H1 (cell line): ENCODE results near the gene TCF4.

Source experiments
- BCL11A ChIP-seq, 2 experiments: IDR thresholded peaks; one replicate each; pipeline ENCODE4 v1.6.1; 2011; ENCODE audit warnings: low read depth in 2 of 2, low read length in 2 of 2, mild to moderate bottlenecking in 2 of 2
- BRCA1 ChIP-seq: IDR thresholded peaks from 2 replicates; pipeline ENCODE4 v1.6.1; 2012; ENCODE audit warnings: low read depth, low read length, improper control_type of control experiment
- CBX8 ChIP-seq: fragments of 300-800, 300-1000 bp; sonication (generic); IDR thresholded peaks from 2 replicates; pipeline ENCODE4 v1.7.1; 2016; ENCODE audit warnings: low read depth, low read length, borderline replicate concordance
- CHD1 ChIP-seq: IDR thresholded peaks from 2 replicates; pipeline ENCODE4 v1.6.1; 2012; ENCODE audit warnings: low read depth, low read length, improper control_type of control experiment
- CHD7 ChIP-seq: fragments of 300-600 bp; sonication (generic); IDR thresholded peaks from 2 replicates; pipeline ENCODE4 v1.7.1; 2012; ENCODE audit warnings: low read length, moderate library complexity, mild to moderate bottlenecking, inconsistent platforms; ENCODE audit not compliant: insufficient replicate concordance
- EP300 ChIP-seq, 2 experiments: IDR thresholded peaks; 1 replicate in 1 of 2; 2 replicates in 1 of 2; pipeline ENCODE4 v1.6.1; 2011 to 2012; ENCODE audit warnings: low read depth in 2 of 2, low read length in 2 of 2, mild to moderate bottlenecking in 2 of 2, borderline replicate concordance in 1 of 2, inconsistent platforms in 1 of 2, moderate library complexity in 1 of 2
- KDM5A ChIP-seq: fragments of 200-600 bp; IDR thresholded peaks from 2 replicates; pipeline ENCODE4 v1.7.1; 2012; ENCODE audit warnings: mild to moderate bottlenecking, low read length, inconsistent platforms, mixed read lengths
- POLR2A ChIP-seq, 2 experiments: IDR thresholded peaks; 1 replicate in 1 of 2; 2 replicates in 1 of 2; pipeline ENCODE4 v1.6.1; 2011; ENCODE audit warnings: low read depth in 2 of 2, low read length in 2 of 2, mild to moderate bottlenecking in 2 of 2; ENCODE audit errors: control extremely low read depth in 1 of 2
- RAD21 ChIP-seq, 2 experiments: IDR thresholded peaks in 1 of 2; conservative IDR thresholded peaks in 1 of 2; 2 replicates each; pipeline ENCODE4 v1.6.1; 2011; ENCODE audit warnings: low read depth in 2 of 2, low read length in 2 of 2, improper control_type of control experiment in 1 of 2, inconsistent platforms in 1 of 2, mild to moderate bottlenecking in 1 of 2, moderate library complexity in 1 of 2
- SP1 ChIP-seq: IDR thresholded peaks from 2 replicates; pipeline ENCODE4 v1.6.1; 2011; ENCODE audit warnings: low read depth, low read length
- TCF12 ChIP-seq: IDR thresholded peaks from 2 replicates; pipeline ENCODE4 v1.6.1; 2011; ENCODE audit warnings: low read depth, mild to moderate bottlenecking, low read length
- USF2 ChIP-seq: IDR thresholded peaks from 2 replicates; pipeline ENCODE4 v1.6.1; 2011; ENCODE audit warnings: low read length, improper control_type of control experiment
- TF ChIP-seq, protein P1 (sequence below), 3 experiments: IDR thresholded peaks; 1 replicate in 2 of 3; 2 replicates in 1 of 3; pipeline versions ENCODE4 v1.5.1 to v1.6.1; 2011; ENCODE audit warnings: low read length in 3 of 3, mild to moderate bottlenecking in 3 of 3, inconsistent platforms in 2 of 3, low read depth in 1 of 3, moderate library complexity in 1 of 3; ENCODE audit not compliant: insufficient read depth in 1 of 3; ENCODE audit errors: control extremely low read depth in 1 of 3

- no peak for TF ChIP-seq CBX8
- no peak for TF ChIP-seq POLR2A (IDR thresholded peaks at IDR 0.05; ENCODE audit: control extremely low read depth in 1 of 2, low read depth in 2 of 2, low read length in 2 of 2)
- TF ChIP-seq RAD21 (IDR thresholded peaks at IDR 0.05 in 1 of 2, conservative IDR thresholded peaks at IDR 0.05 in 1 of 2; ENCODE audit: low read depth in 2 of 2, low read length in 2 of 2): no peak
- no peak for TF ChIP-seq CHD7
- no peak for TF ChIP-seq KDM5A
- TF ChIP-seq, protein P1, sequence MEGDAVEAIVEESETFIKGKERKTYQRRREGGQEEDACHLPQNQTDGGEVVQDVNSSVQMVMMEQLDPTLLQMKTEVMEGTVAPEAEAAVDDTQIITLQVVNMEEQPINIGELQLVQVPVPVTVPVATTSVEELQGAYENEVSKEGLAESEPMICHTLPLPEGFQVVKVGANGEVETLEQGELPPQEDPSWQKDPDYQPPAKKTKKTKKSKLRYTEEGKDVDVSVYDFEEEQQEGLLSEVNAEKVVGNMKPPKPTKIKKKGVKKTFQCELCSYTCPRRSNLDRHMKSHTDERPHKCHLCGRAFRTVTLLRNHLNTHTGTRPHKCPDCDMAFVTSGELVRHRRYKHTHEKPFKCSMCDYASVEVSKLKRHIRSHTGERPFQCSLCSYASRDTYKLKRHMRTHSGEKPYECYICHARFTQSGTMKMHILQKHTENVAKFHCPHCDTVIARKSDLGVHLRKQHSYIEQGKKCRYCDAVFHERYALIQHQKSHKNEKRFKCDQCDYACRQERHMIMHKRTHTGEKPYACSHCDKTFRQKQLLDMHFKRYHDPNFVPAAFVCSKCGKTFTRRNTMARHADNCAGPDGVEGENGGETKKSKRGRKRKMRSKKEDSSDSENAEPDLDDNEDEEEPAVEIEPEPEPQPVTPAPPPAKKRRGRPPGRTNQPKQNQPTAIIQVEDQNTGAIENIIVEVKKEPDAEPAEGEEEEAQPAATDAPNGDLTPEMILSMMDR (IDR thresholded peaks at IDR 0.05; ENCODE audit: control extremely low read depth in 1 of 3, insufficient read depth in 1 of 3, low read depth in 1 of 3, low read length in 3 of 3): no peak
- TF ChIP-seq TCF12: no peak
- no peak for TF ChIP-seq BRCA1
- TF ChIP-seq BCL11A (IDR thresholded peaks at IDR 0.05; ENCODE audit: low read depth in 2 of 2, low read length in 2 of 2): no peak
- TF ChIP-seq EP300 (IDR thresholded peaks at IDR 0.05; ENCODE audit: borderline replicate concordance in 1 of 2, low read depth in 2 of 2, low read length in 2 of 2): no peak
- no peak for TF ChIP-seq USF2
- TF ChIP-seq SP1: no peak
- no peak for TF ChIP-seq CHD1
Observed at GRCh38 chr18:55420665-55421307, 167.2 kb downstream of the TCF4 start.
